ENCODE data around the gene BDP1. TPM values are rescaled to one million over a fixed set of nuclear protein-coding genes. Genes with fewer than 3 reads are reported as not detected.
"Not testable (repeated sequence)": the region's sequence is repeated elsewhere in the genome, so short reads cannot be mapped to it uniquely, and the experiment has no call there.

Gene BDP1
- total and polyA plus RNA-seq, 5 experiments from 2014 or later, result 5.0 to 50.4 (median 13.5) TPM

DNA sequence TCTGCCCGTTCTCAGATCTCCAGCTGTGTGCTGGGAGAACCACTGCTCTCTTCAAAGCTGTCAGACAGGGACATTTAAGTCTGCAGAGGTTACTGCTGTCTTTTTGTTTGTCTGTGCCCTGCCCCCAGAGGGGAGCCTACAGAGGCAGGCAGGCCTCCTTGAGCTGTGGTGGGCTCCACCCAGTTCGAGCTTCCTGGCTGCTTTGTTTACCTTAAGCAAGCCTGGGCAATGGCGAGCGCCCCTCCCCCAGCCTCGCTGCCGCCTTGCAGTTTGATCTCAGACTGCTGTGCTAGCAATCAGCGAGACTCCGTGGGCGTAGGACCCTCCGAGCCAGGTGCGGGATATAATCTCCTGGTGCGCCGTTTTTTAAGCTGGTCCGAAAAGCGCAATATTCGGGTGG is 154.5 kb downstream of the BDP1 start:
- not testable (repeated sequence) for H3K27ac Mint-ChIP-seq, DNase-seq

DNA sequence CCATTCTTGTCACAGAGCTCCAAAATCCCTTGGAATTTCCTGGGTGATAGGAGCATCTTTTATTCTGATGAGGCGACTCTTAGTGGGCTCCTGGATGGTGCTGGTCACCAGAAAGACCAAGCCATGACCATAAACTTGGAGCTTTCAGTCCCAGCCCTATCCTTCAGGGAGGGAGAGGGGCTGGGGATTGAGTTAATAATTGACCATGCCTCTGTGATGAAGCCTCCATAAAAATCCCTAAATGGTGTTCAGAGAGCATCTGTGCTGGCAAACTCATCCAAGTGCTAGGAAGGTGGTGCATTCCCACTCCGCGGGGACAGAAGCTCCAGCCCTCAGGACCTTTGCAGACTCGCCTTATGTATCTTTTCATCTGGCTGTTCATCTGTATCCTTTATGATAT is 160.4 kb downstream of the BDP1 start:
- DNase-seq (no peak), ATAC-seq (no peak)
- no peak overlapping the region for H3K4me3 Mint-ChIP-seq
- no peaks in the 10 kb centered on the region for H3K27me3 Mint-ChIP-seq
- POLR2A ChIA-PET, result no interaction called here
- H3K4me1 Mint-ChIP-seq, result peaks cover 0 to 33% (median 26%) of the 10 kb centered on the region in 4 donors
- H3K9me3 Mint-ChIP-seq, result peaks cover 0 to 8% (median 0%) of the 10 kb centered on the region in 9 donors
- H3K27ac Mint-ChIP-seq, result no peak overlapping the region
- peaks cover 19 to 86% (median 43%) of the 10 kb centered on the region in 3 donors for H3K36me3 Mint-ChIP-seq

More for the DNA sequence above, 154.5 kb downstream of the BDP1 start:
- H3K36me3 Mint-ChIP-seq, result peaks cover 0 to 59% (median 26%) of the 10 kb centered on the region in 3 donors
- H3K4me1 Mint-ChIP-seq, H3K27me3 Mint-ChIP-seq, ATAC-seq, POLR2A ChIA-PET, H3K9me3 Mint-ChIP-seq, H3K4me3 Mint-ChIP-seq: not testable (repeated sequence)

Other genes starting within 250 kb of the BDP1 start
- 10 to 100 TPM; 40.6 to 44.1 TPM for gene MCCC2, start 131.7 kb downstream of the BDP1 start, total RNA-seq
- 10 to 100 TPM; 22.4 to 28.9 (median 25.5) TPM for gene MCCC2, start 131.7 kb downstream of the BDP1 start, polyA plus RNA-seq